Measurements from ENCODE around the gene FRS3. TPM values are rescaled to one million over a fixed set of nuclear protein-coding genes. Genes with fewer than 3 reads are reported as not detected.

Gene FRS3
- total RNA-seq, 1 experiment from 2014 or later = 3.0 TPM

DNA sequence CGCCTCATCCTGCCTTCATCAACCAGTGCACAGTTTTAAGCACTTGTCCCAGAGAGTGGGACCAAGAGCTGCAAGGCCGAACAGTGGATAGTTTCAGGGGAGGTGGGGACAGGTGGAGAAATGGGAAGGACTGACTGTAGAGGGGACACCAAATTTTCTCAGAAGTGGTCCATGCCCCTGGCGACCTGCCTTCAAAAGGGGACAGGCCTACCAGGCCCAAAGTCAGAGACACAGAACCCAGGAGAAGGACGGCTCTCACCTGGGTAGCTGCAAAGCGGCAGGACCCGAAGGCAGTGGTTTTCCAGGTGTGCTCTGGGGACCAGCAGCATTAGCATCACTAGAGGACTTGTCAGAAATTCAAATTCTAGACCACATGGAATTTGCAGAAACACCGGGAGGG, 50.1 kb downstream of the FRS3 start:
- TF ChIP-seq POLR2AphosphoS5 (IDR thresholded peaks at IDR 0.05; ENCODE audit: low read depth, low read length) (no peak), SIN3A (IDR thresholded peaks at IDR 0.05; ENCODE audit: borderline replicate concordance, insufficient read depth, low read depth, low read length) (no peak), TCF7L2 (IDR thresholded peaks at IDR 0.05; ENCODE audit: low read depth, low read length) (no peak), REST (IDR thresholded peaks at IDR 0.05; ENCODE audit: insufficient read depth in 1 of 2, low read depth in 2 of 2, low read length in 1 of 2) (no peak)
- TF ChIP-seq, protein P1, sequence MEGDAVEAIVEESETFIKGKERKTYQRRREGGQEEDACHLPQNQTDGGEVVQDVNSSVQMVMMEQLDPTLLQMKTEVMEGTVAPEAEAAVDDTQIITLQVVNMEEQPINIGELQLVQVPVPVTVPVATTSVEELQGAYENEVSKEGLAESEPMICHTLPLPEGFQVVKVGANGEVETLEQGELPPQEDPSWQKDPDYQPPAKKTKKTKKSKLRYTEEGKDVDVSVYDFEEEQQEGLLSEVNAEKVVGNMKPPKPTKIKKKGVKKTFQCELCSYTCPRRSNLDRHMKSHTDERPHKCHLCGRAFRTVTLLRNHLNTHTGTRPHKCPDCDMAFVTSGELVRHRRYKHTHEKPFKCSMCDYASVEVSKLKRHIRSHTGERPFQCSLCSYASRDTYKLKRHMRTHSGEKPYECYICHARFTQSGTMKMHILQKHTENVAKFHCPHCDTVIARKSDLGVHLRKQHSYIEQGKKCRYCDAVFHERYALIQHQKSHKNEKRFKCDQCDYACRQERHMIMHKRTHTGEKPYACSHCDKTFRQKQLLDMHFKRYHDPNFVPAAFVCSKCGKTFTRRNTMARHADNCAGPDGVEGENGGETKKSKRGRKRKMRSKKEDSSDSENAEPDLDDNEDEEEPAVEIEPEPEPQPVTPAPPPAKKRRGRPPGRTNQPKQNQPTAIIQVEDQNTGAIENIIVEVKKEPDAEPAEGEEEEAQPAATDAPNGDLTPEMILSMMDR (IDR thresholded peaks at IDR 0.05) = no peak
- in situ Hi-C loops (cut with HindIII; ENCODE audit: low pct_unique_long_range_greater_than_20kb, low sequenced_read_pairs) (no loop called here), intact Hi-C loops (cut with micrococcal nuclease; ENCODE audit: unreplicated experiment) (loop anchor here (10.0 kb wide), 1 partner anchor 55 kb away; the partner anchor contains the start of genes PRICKLE4 and TOMM6)
- DNase-seq (ENCODE audit: low read depth, low spot score) = no peak
- no TSS peak for BruUV-seq (replicated peaks)
- no peaks in the 10 kb centered on the region; the same call in 1 of the 2 replicates for H3K36me3 ChIP-seq (ENCODE audit: control insufficient read depth, insufficient read depth, low read length)
- no peak overlapping the region for H3K27ac ChIP-seq (ENCODE audit: low read length)
- H3K4me1 ChIP-seq (ENCODE audit: control insufficient read depth, insufficient read depth, low read length) = peaks cover 10% of the 10 kb centered on the region
- H3K4me3 ChIP-seq (ENCODE audit: low read depth in 2 of 2, low read length in 2 of 2) = no peak overlapping the region
- CTCF ChIA-PET = no interaction called here
- POLR2A ChIA-PET = no interaction called here
- no peaks in the 10 kb centered on the region for H3K9me3 ChIP-seq (ENCODE audit: control insufficient read depth, insufficient read depth, low read depth, low read length)
- no peak for ATAC-seq
- H3K27me3 ChIP-seq (ENCODE audit: control insufficient read depth, insufficient read depth, low read length) = no peaks in the 10 kb centered on the region

DNA sequence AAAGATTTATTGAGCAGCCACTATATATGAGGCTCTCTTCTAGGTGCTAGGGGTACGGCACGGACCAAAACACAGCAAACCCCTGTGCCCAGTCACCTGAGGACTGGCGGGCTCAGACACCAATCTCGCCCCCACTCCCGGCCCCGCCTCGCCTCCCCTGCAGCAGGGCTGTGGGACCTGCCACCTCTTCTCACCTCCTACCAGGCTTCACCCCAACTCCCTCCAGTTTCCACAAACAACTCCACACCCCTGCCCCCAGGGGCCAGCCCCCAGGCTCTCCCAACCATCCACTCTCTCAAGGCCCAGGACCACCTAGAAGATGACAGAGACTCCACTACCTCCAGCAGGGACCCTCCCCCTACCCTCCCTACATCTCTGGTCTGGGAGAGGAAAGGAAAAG, 50.7 kb downstream of the FRS3 start:
- DNase-seq (ENCODE audit: low read depth, low spot score) (no peak), ATAC-seq (no peak)
- Histone ChIP-seq H3K9me3 (ENCODE audit: control insufficient read depth, insufficient read depth, low read depth, low read length) (no peaks in the 10 kb centered on the region), H3K36me3 (ENCODE audit: control insufficient read depth, insufficient read depth, low read length) (no peaks in the 10 kb centered on the region), H3K27ac (ENCODE audit: low read length) (no peak overlapping the region), H3K4me1 (ENCODE audit: control insufficient read depth, insufficient read depth, low read length) (peaks cover 10% of the 10 kb centered on the region), H3K4me3 (ENCODE audit: low read depth in 2 of 2, low read length in 2 of 2) (no peak overlapping the region), H3K27me3 (ENCODE audit: control insufficient read depth, insufficient read depth, low read length) (no peaks in the 10 kb centered on the region)
- no peak for TF ChIP-seq POLR2AphosphoS5 (IDR thresholded peaks at IDR 0.05; ENCODE audit: low read depth, low read length)
- no peak for TF ChIP-seq TCF7L2 (IDR thresholded peaks at IDR 0.05; ENCODE audit: low read depth, low read length)
- TF ChIP-seq, protein P1 (IDR thresholded peaks at IDR 0.05) = no peak
- ChIA-PET CTCF (no interaction called here), POLR2A (no interaction called here)
- intact Hi-C loops (cut with micrococcal nuclease; ENCODE audit: unreplicated experiment) (no loop called here), in situ Hi-C loops (cut with HindIII; ENCODE audit: low pct_unique_long_range_greater_than_20kb, low sequenced_read_pairs) (no loop called here)
- no TSS peak for BruUV-seq (replicated peaks)
